Panc1 (cell line): ENCODE data around the gene LRRC34. TPM values are rescaled to one million over a fixed set of nuclear protein-coding genes. Genes with fewer than 3 reads are reported as not detected.

Experiments
- ATAC-seq: fragments of 200-7000 bp; cut with Tn5 transposase; 2 replicates; pipeline ENCODE4 v1.9.1; 2020; ENCODE audit warnings: mild to moderate bottlenecking, moderate library complexity
- BruUV-seq: library from RNA; stranded (reverse); fragments of 400-500 nt; replicated peaks from 2 replicates; lab custom pipeline; 2021; lab: Mats Ljungman, UMichigan
- CTCF ChIA-PET: fragments of 300-600 bp; sonication (Branson Sonifier 250); formaldehyde crosslinking; loops from one replicate; lab custom pipeline; 2022; ENCODE audit warnings: antibody characterized with exemption; lab: Charles Lee
- POLR2A ChIA-PET: fragments of 300-600 bp; sonication (Branson Sonifier 250); formaldehyde crosslinking; loops from one replicate; lab custom pipeline; 2022; ENCODE audit warnings: antibody characterized with exemption; lab: Charles Lee
- DNase-seq: peaks from one replicate; pipeline ENCODE4 v3.0.0-alpha.2; 2010; ENCODE audit warnings: low read depth, low spot score
- H3K27ac ChIP-seq: 2 replicates; pipeline ENCODE4 v1.5.1; 2011; ENCODE audit warnings: mild to moderate bottlenecking, low read length, inconsistent platforms
- H3K27me3 ChIP-seq: fragments of 200-500 bp; sonication (Bioruptor generic); 2 replicates; pipeline ENCODE4 v1.6.0; 2014; ENCODE audit warnings: low read length, inconsistent platforms; ENCODE audit not compliant: control insufficient read depth, insufficient read depth
- H3K36me3 ChIP-seq: fragments of 200-500 bp; sonication (Bioruptor generic); 2 replicates; pipeline ENCODE4 v1.5.1; 2014; ENCODE audit warnings: inconsistent platforms, mild to moderate bottlenecking, low read length, moderate library complexity; ENCODE audit not compliant: control insufficient read depth, insufficient read depth
- H3K4me1 ChIP-seq: 2 replicates; pipeline ENCODE4 v1.5.1; 2011; ENCODE audit warnings: inconsistent platforms, mild to moderate bottlenecking, low read length, moderate library complexity; ENCODE audit not compliant: control insufficient read depth, insufficient read depth
- H3K4me3 ChIP-seq, 2 experiments: 2 replicates each; pipeline ENCODE4 v1.5.1; 2011 to 2012; ENCODE audit warnings: low read depth in 2 of 2, low read length in 2 of 2, mild to moderate bottlenecking in 2 of 2, inconsistent platforms in 1 of 2, moderate library complexity in 1 of 2
- H3K9me3 ChIP-seq: fragments of 200-500 bp; sonication (Bioruptor generic); 2 replicates; pipeline ENCODE4 v1.5.1; 2014; ENCODE audit warnings: low read depth, mild to moderate bottlenecking, inconsistent platforms, low read length, moderate library complexity; ENCODE audit not compliant: control insufficient read depth, insufficient read depth
- CTCF ChIP-seq: fragments of 450-650 bp; IDR thresholded peaks from 2 replicates; pipeline ENCODE4 v1.5.1; 2017; ENCODE audit warnings: mild to moderate bottlenecking
- POLR2AphosphoS5 ChIP-seq: IDR thresholded peaks from 2 replicates; pipeline ENCODE4 v1.6.1; 2012; ENCODE audit warnings: mild to moderate bottlenecking, low read depth, low read length, moderate library complexity
- REST ChIP-seq, 2 experiments: IDR thresholded peaks; 2 replicates each; pipeline ENCODE4 v1.6.1; 2011 to 2012; ENCODE audit warnings: low read depth in 2 of 2, control low read depth in 1 of 2, low read length in 1 of 2, mild to moderate bottlenecking in 1 of 2, moderate library complexity in 1 of 2; ENCODE audit not compliant: insufficient read depth in 1 of 2
- SIN3A ChIP-seq: IDR thresholded peaks from 2 replicates; pipeline ENCODE4 v1.6.1; 2012; ENCODE audit warnings: low read depth, mild to moderate bottlenecking, low read length, moderate library complexity, borderline replicate concordance; ENCODE audit not compliant: insufficient read depth
- TCF7L2 ChIP-seq: IDR thresholded peaks from 2 replicates; pipeline ENCODE4 v1.6.1; 2011; ENCODE audit warnings: mild to moderate bottlenecking, low read depth, low read length, inconsistent platforms
- in situ Hi-C: cut with HindIII; loops from 2 replicates; pipeline ENCODE4 v1.10.0; 2016; ENCODE audit warnings: low sequenced_read_pairs, low pct_unique_long_range_greater_than_20kb
- intact Hi-C: fragments of 100-400 bp; cut with micrococcal nuclease; formaldehyde crosslinking; loops from one replicate; pipeline ENCODE4 v1.10.0; 2022; ENCODE audit not compliant: unreplicated experiment
- total RNA-seq: library from RNA; stranded (reverse); gene quantifications from one replicate; pipeline ENCODE4 v1.2.1, GENCODE V29; 2021; ENCODE audit not compliant: unreplicated experiment

The LRRC34 gene
- total RNA-seq, 1 experiment from 2014 or later, result 1.2 TPM

- DNase-seq (no peak), ATAC-seq (no peak)
- ChIA-PET CTCF (interaction anchor here (0.7 to 1.1 kb wide), 2 partner anchors 46 to 307 kb away, joined by 3 to 11 read pairs; no protein-coding TSS in a partner anchor), POLR2A (no interaction called here)
- Histone ChIP-seq H3K4me1 (peaks cover 17% of the 10 kb centered on the region; the same call in 1 of the 2 replicates), H3K36me3 (no peaks in the 10 kb centered on the region), H3K27me3 (no peaks in the 10 kb centered on the region), H3K9me3 (no peaks in the 10 kb centered on the region), H3K27ac (no peak overlapping the region), H3K4me3 (no peak overlapping the region)
- no peak for TF ChIP-seq REST (IDR thresholded peaks at IDR 0.05; ENCODE audit: insufficient read depth in 1 of 2, low read depth in 2 of 2, low read length in 1 of 2)
- TF ChIP-seq CTCF, result no peak
- no peak for TF ChIP-seq SIN3A
- no peak for TF ChIP-seq TCF7L2
- no peak for TF ChIP-seq POLR2AphosphoS5
- in situ Hi-C loops, result no loop called here
- intact Hi-C loops, result no loop called here
- BruUV-seq, result no TSS peak
These were observed 3.4 kb downstream of the LRRC34 start for GRCh38 chr3:169809230-169809795.

- DNase-seq (no peak), ATAC-seq (no peak)
- ChIA-PET POLR2A (no interaction called here), CTCF (no interaction called here)
- H3K27ac ChIP-seq, result no peak overlapping the region
- BruUV-seq, result no TSS peak
- H3K4me3 ChIP-seq, result no peak overlapping the region
- intact Hi-C loops (no loop called here), in situ Hi-C loops (no loop called here)
- no peaks in the 10 kb centered on the region for H3K4me1 ChIP-seq
- TF ChIP-seq SIN3A (no peak), POLR2AphosphoS5 (no peak), CTCF (no peak), REST (IDR thresholded peaks at IDR 0.05; ENCODE audit: insufficient read depth in 1 of 2, low read depth in 2 of 2, low read length in 1 of 2) (no peak), TCF7L2 (no peak)
- no peaks in the 10 kb centered on the region for H3K36me3 ChIP-seq
- no peaks in the 10 kb centered on the region for H3K9me3 ChIP-seq
- no peaks in the 10 kb centered on the region for H3K27me3 ChIP-seq
These were observed 8.0 kb downstream of the LRRC34 start for GRCh38 chr3:169804681-169805080.
